ENCODE results near the gene MALT1.
"Not testable (repeated sequence)": the region's sequence is repeated elsewhere in the genome, so short reads cannot be mapped to it uniquely, and the experiment has no call there.

MALT1 gene

GRCh38 chr18:58640891-58641610 lies 30.2 kb upstream of the MALT1 start:
- no peak for TF ChIP-seq POLR2A (IDR thresholded peaks at IDR 0.05; ENCODE audit: low read depth, low read length)
- FAIRE-seq (no peak), DNase-seq (ENCODE audit: insufficient read length, low spot score) (no peak)

GRCh38 chr18:58643557-58643956 lies 27.7 kb upstream of the MALT1 start:
- not testable (repeated sequence) for FAIRE-seq; DNase-seq (ENCODE audit: insufficient read length, low spot score)

- no peak for TF ChIP-seq POLR2A (IDR thresholded peaks at IDR 0.05; ENCODE audit: low read depth, low read length)
- no peak for FAIRE-seq
- DNase-seq (ENCODE audit: insufficient read length, low spot score), result no peak
Measured at GRCh38 chr18:58645398-58645797, 25.9 kb upstream of the MALT1 start.

- no peak for TF ChIP-seq POLR2A (IDR thresholded peaks at IDR 0.05; ENCODE audit: low read depth, low read length)
- DNase-seq (ENCODE audit: insufficient read length, low spot score) (no peak), FAIRE-seq (no peak)
Measured at GRCh38 chr18:58646334-58646862, 24.9 kb upstream of the MALT1 start.

GRCh38 chr18:58649966-58650816 lies 21.1 kb upstream of the MALT1 start:
- FAIRE-seq (no peak), DNase-seq (ENCODE audit: insufficient read length, low spot score) (no peak)
- TF ChIP-seq POLR2A (IDR thresholded peaks at IDR 0.05; ENCODE audit: low read depth, low read length), result no peak

- FAIRE-seq; DNase-seq (ENCODE audit: insufficient read length, low spot score): not testable (repeated sequence)
Measured at GRCh38 chr18:58650830-58651229, 20.4 kb upstream of the MALT1 start.

- FAIRE-seq; DNase-seq (ENCODE audit: insufficient read length, low spot score): not testable (repeated sequence)
Measured at GRCh38 chr18:58653144-58653722, 18.0 kb upstream of the MALT1 start.

- no peak for DNase-seq (ENCODE audit: insufficient read length, low spot score)
- no peak for FAIRE-seq
- no peak for TF ChIP-seq POLR2A (IDR thresholded peaks at IDR 0.05; ENCODE audit: low read depth, low read length)
Measured at GRCh38 chr18:58653814-58654509, 17.3 kb upstream of the MALT1 start.

- FAIRE-seq, result no peak
- no peak for TF ChIP-seq POLR2A (IDR thresholded peaks at IDR 0.05; ENCODE audit: low read depth, low read length)
- no peak for DNase-seq (ENCODE audit: insufficient read length, low spot score)
Measured at GRCh38 chr18:58654896-58655614, 16.2 kb upstream of the MALT1 start.

- TF ChIP-seq POLR2A (IDR thresholded peaks at IDR 0.05; ENCODE audit: low read depth, low read length), result no peak
- no peak for FAIRE-seq
- DNase-seq (ENCODE audit: insufficient read length, low spot score), result no peak
Measured at GRCh38 chr18:58657081-58657480, 14.2 kb upstream of the MALT1 start.

- no peak for FAIRE-seq
Measured at GRCh38 chr18:58657494-58657893, 13.8 kb upstream of the MALT1 start.

GRCh38 chr18:58659691-58660090 lies 11.6 kb upstream of the MALT1 start:
- no peak for TF ChIP-seq POLR2A (IDR thresholded peaks at IDR 0.05; ENCODE audit: low read depth, low read length)
- no peak for FAIRE-seq
- no peak for DNase-seq (ENCODE audit: insufficient read length, low spot score)

More at GRCh38 chr18:58657494-58657893, 13.8 kb upstream of the MALT1 start:
- no peak for DNase-seq (ENCODE audit: insufficient read length, low spot score)
- TF ChIP-seq POLR2A (IDR thresholded peaks at IDR 0.05; ENCODE audit: low read depth, low read length), result no peak

GRCh38 chr18:58660915-58661314 lies 10.3 kb upstream of the MALT1 start:
- FAIRE-seq (no peak), DNase-seq (ENCODE audit: insufficient read length, low spot score) (no peak)
- no peak for TF ChIP-seq POLR2A (IDR thresholded peaks at IDR 0.05; ENCODE audit: low read depth, low read length)
